ENCODE measurements around the gene HOXD11. TPM values are rescaled to one million over a fixed set of nuclear protein-coding genes. Genes with fewer than 3 reads are reported as not detected.

The HOXD11 gene
- total and polyA plus RNA-seq, 2 of the 13 experiments (the other 11 are each of a cell fraction or from before 2014, with no cell fraction given) = not detected

- TF ChIP-seq RNF219 (CRISPR knock-in tag; IDR thresholded peaks at IDR 0.05) (no peak), ZNF17 (CRISPR knock-in tag; IDR thresholded peaks at IDR 0.05) (no peak), TARDBP (CRISPR knock-in tag; IDR thresholded peaks at IDR 0.05) (no peak), SMC3 (IDR thresholded peaks at IDR 0.05; ENCODE audit: low read length) (peak; percentile 86), PRPF4 (IDR thresholded peaks at IDR 0.05; ENCODE audit: low read depth, low read length, poor library complexity, severe bottlenecking) (no peak), NFYB (CRISPR knock-in tag; IDR thresholded peaks at IDR 0.05) (no peak), ZNF441 (CRISPR knock-in tag; IDR thresholded peaks at IDR 0.05; ENCODE audit: borderline replicate concordance) (no peak), KLF15 (CRISPR knock-in tag; IDR thresholded peaks at IDR 0.05; ENCODE audit: borderline replicate concordance) (no peak), AKAP8 (CRISPR knock-in tag; IDR thresholded peaks at IDR 0.05) (no peak), IRF9 (CRISPR knock-in tag; IDR thresholded peaks at IDR 0.05; ENCODE audit: borderline replicate concordance) (no peak), STAG1 (CRISPR knock-in tag; IDR thresholded peaks at IDR 0.05) (peak; percentile 97), HOXA7 (CRISPR knock-in tag; IDR thresholded peaks at IDR 0.05) (no peak), ZGPAT (CRISPR knock-in tag; IDR thresholded peaks at IDR 0.05) (0 out of 2 replicates have a peak, but pooled peaks have one; percentile 24), TEF (CRISPR knock-in tag; IDR thresholded peaks at IDR 0.05) (no peak), RERE (CRISPR knock-in tag; IDR thresholded peaks at IDR 0.05; ENCODE audit: low read depth) (no peak), TGIF2 (CRISPR knock-in tag; IDR thresholded peaks at IDR 0.05) (no peak), MTERF4 (CRISPR knock-in tag; IDR thresholded peaks at IDR 0.05) (no peak)
Measured at GRCh38 chr2:176126929-176127773, 20.1 kb downstream of the HOXD11 start (continued).
